Kidney (tissue), 14 donors: ENCODE measurements around the gene CCDC127. TPM values are rescaled to one million over a fixed set of nuclear protein-coding genes. Genes with fewer than 3 reads are reported as not detected.

Experiments used
- DNase-seq, 5 donors: peaks; one replicate each; pipeline ENCODE4 v3.0.0-alpha.2; 2013 to 2020
- FAIRE-seq: peaks from 2 replicates; lab custom pipeline; 2012; peaks lifted over from hg19 to GRCh38; lab: Jason Lieb, UNC
- H3K27ac ChIP-seq, 2 donors: one replicate each; pipeline ENCODE4 v1.7.0; 2013; ENCODE audit warnings: low read depth in 2 of 2, low read length in 2 of 2, inconsistent platforms in 1 of 2
- H3K27me3 ChIP-seq: one replicate; pipeline ENCODE4 v1.7.1; 2013; ENCODE audit warnings: low read length, inconsistent platforms; ENCODE audit not compliant: control insufficient read depth, insufficient read depth
- H3K36me3 ChIP-seq, 3 donors: one replicate each; pipeline versions ENCODE4 v1.7.0 to v1.7.1; 2013; ENCODE audit warnings: low read length in 3 of 3, control low read depth in 1 of 3, inconsistent platforms in 1 of 3; ENCODE audit not compliant: insufficient read depth in 3 of 3, control insufficient read depth in 2 of 3
- H3K4me1 ChIP-seq, 3 donors: one replicate each; pipeline versions ENCODE4 v1.7.0 to v1.7.1; 2013; ENCODE audit warnings: low read length in 3 of 3, inconsistent platforms in 1 of 3, low read depth in 1 of 3; ENCODE audit not compliant: control insufficient read depth in 2 of 3, insufficient read depth in 2 of 3
- H3K4me3 ChIP-seq, 3 donors: one replicate each; pipeline versions ENCODE4 v1.7.0 to v1.8.1; 2013; ENCODE audit warnings: low read length in 3 of 3, control low read depth in 1 of 3, inconsistent platforms in 1 of 3
- H3K9ac ChIP-seq, 3 donors: one replicate each; pipeline versions ENCODE4 v1.7.0 to v1.7.1; 2013; ENCODE audit warnings: low read length in 3 of 3, control low read depth in 1 of 3, inconsistent platforms in 1 of 3
- H3K9me3 ChIP-seq, 3 donors: one replicate each; pipeline versions ENCODE4 v1.7.0 to v1.7.1; 2013; ENCODE audit warnings: low read length in 3 of 3, control low read depth in 1 of 3, inconsistent platforms in 1 of 3; ENCODE audit not compliant: control insufficient read depth in 2 of 3, insufficient read depth in 1 of 3
- intact Hi-C: fragments of 100-400 bp; cut with DNase I; formaldehyde crosslinking; loops from one replicate; pipeline ENCODE4 v1.11.1; 2022
- polyA plus RNA-seq: library from polyadenylated mRNA; stranded (reverse); fragments of 350-450 nt; fragmentation: Illumina TruSeq; extraction: RNeasy Lipid Tissue Mini Kit (QIAGEN cat#74804); gene quantifications from one replicate; pipeline ENCODE4 v1.2.3, GENCODE V29; 2014; ENCODE audit warnings: low read depth, low replicate concordance; ENCODE audit not compliant: insufficient read depth
- total RNA-seq: library from RNA; stranded (reverse); fragmentation: NEBNext Ultra II Directional; extraction: Animal tissue kit (Norgen Biotek cat#: 25700); gene quantifications from one replicate; pipeline ENCODE4 v1.2.1, GENCODE V29; 2021
- TF ChIP-seq, protein P1 (sequence below): IDR thresholded peaks from 3 replicates; pipeline ENCODE4 v1.5.1; 2012; ENCODE audit warnings: mild to moderate bottlenecking, moderate library complexity, borderline replicate concordance; ENCODE audit not compliant: insufficient read depth; ENCODE audit errors: extremely low read depth
- donor health status: control.
- donor health status: control.
- donor health status: control.
- donor health status: control.
- donor health status: control.
- donor health status: DM: yes; HTN: yes; CAD: no.
- donor health status: Normal renal cell carcinoma (clear cell type).

CCDC127 gene
- total and polyA plus RNA-seq, 2 donors from 2014 or later: 3.2 to 5.9 TPM

DNA sequence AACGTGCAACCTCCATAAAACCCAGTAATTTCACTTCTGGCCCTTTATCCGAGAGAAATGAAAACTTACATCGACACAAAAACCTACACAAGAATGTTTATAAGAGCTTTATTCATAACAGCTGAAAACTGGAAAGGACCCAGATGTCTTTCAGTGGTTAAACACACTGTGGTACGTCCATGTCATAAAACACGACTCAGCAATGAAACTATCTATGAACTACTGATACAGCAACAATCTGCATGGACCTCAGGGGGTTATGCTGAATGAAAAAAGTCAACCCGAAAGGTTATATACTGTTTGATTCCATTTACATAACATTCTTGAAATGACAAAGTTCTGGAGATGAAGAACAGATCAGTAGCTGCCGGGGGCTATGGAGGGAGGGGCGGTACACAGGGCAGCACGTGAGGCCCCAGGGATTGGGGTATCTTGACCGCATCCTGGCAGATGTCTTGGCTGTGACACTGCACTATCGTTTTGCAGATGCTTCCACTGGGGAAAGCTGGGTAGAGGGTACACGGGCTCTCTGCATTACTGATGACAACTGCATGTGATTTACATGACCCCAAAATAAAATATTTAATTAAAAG, 4.1 kb downstream of the CCDC127 start:
- H3K27ac ChIP-seq: no peak overlapping the region
- intact Hi-C loops: no loop called here
- no peak overlapping the region for H3K9ac ChIP-seq
- no peaks in the 10 kb centered on the region for H3K27me3 ChIP-seq
- peaks cover 0 to 3% (median 0%) of the 10 kb centered on the region in 3 donors for H3K36me3 ChIP-seq
- FAIRE-seq: no peak
- TF ChIP-seq, protein P1, sequence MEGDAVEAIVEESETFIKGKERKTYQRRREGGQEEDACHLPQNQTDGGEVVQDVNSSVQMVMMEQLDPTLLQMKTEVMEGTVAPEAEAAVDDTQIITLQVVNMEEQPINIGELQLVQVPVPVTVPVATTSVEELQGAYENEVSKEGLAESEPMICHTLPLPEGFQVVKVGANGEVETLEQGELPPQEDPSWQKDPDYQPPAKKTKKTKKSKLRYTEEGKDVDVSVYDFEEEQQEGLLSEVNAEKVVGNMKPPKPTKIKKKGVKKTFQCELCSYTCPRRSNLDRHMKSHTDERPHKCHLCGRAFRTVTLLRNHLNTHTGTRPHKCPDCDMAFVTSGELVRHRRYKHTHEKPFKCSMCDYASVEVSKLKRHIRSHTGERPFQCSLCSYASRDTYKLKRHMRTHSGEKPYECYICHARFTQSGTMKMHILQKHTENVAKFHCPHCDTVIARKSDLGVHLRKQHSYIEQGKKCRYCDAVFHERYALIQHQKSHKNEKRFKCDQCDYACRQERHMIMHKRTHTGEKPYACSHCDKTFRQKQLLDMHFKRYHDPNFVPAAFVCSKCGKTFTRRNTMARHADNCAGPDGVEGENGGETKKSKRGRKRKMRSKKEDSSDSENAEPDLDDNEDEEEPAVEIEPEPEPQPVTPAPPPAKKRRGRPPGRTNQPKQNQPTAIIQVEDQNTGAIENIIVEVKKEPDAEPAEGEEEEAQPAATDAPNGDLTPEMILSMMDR: no peak
- no peak overlapping the region for H3K4me3 ChIP-seq
- DNase-seq: no peak
- no peaks in the 10 kb centered on the region for H3K9me3 ChIP-seq
- no peaks in the 10 kb centered on the region for H3K4me1 ChIP-seq

DNA sequence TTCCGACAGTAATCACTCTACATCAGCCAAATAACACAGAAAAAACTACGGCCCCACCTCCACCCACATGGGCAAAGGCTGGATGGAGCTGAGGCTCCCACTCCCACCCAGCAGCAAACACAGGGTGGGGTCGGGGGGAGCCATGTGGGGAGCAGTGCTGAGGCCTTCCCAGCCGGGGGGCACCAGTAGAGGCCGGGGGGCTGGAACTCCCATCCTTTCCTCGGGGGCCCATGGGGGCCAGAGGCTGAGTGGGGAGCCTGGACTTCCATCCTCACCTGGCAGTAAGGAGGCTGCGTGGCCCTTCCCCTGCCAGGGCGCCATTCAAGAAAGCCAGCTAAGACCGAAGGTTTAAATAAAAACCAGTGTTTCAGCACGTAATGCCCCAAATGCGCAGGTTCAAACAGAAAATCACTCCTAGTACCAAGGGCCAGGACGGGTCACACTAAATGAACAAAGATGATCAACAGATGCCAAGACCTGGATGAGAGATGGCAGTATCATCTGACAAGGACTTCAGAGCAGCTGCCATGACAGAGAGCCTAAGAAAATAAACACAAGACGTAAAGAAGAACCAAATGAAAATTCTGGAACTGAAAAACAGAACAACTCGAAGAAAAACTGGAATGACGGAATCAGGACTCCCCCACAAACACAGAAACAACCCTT, 9.4 kb downstream of the CCDC127 start:
- H3K36me3 ChIP-seq: peaks cover 2 to 13% (median 4%) of the 10 kb centered on the region in 3 donors
- no peak overlapping the region for H3K9ac ChIP-seq
- intact Hi-C loops: no loop called here
- FAIRE-seq (no peak), DNase-seq (no peak)
- H3K9me3 ChIP-seq: no peaks in the 10 kb centered on the region
- no peaks in the 10 kb centered on the region for H3K4me1 ChIP-seq
- H3K27ac ChIP-seq: no peak overlapping the region
- no peak overlapping the region for H3K4me3 ChIP-seq
- TF ChIP-seq, protein P1: no peak
- no peaks in the 10 kb centered on the region for H3K27me3 ChIP-seq

DNA sequence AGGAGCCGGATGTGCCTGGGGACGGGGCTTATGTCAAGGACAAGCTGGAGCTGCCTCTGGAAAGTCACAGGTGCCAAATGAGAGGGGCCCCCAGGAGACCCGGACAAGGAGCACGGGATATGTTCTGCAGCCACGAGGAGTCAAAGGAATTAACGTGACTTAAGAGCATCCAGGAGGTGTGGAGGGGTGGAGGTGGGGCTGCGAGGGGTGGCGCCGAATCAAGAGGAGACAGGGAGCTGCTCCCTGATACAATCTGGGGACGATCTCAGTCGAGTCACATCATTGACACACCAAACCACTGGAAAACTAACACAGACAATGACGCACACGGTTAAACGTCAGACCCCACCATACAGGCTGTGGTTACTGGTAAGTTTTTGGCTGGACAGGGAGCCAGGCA, 10.4 kb downstream of the CCDC127 start:
- Histone ChIP-seq H3K9me3 (no peaks in the 10 kb centered on the region), H3K27me3 (no peaks in the 10 kb centered on the region), H3K27ac (no peak overlapping the region), H3K4me1 (no peaks in the 10 kb centered on the region), H3K4me3 (no peak overlapping the region), H3K9ac (no peak overlapping the region), H3K36me3 (peaks cover 2 to 14% (median 5%) of the 10 kb centered on the region in 3 donors)
- DNase-seq: peak in 1 of 5 donors; percentile 39
- intact Hi-C loops: no loop called here
- TF ChIP-seq, protein P1: no peak
- no peak for FAIRE-seq
